Vagina (tissue), 2 donors: ENCODE measurements around the gene ANKRD63.

Experiments used
- CTCF ChIP-seq, 3 experiments: fragments of 450-650 bp in 2 of 3; fragments of 200-600 bp in 1 of 3; sonication (generic) in 1 of 3; IDR thresholded peaks; one replicate each; pipeline ENCODE4 v1.5.1; 2017 to 2019; ENCODE audit warnings: antibody characterized with exemption in 3 of 3, mild to moderate bottlenecking in 2 of 3, moderate library complexity in 2 of 3
- POLR2A ChIP-seq, 2 donors: fragments of 450-650 bp; IDR thresholded peaks; one replicate each; pipeline ENCODE4 v1.6.1; 2017; ENCODE audit warnings: antibody characterized with exemption in 2 of 2, mild to moderate bottlenecking in 2 of 2, moderate library complexity in 2 of 2

- TF ChIP-seq POLR2A (IDR thresholded peaks at IDR 0.05) (no peak), CTCF (IDR thresholded peaks at IDR 0.05) (no peak)
These were observed 4.8 kb downstream of the ANKRD63 start for GRCh38 chr15:40278026-40278425.
